HepG2 (cell line): ENCODE measurements around the gene SYNPR. TPM values are rescaled to one million over a fixed set of nuclear protein-coding genes. Genes with fewer than 3 reads are reported as not detected.

ENCODE experiments used
- ATAC-seq: fragments of 200-7000 bp; cut with Tn5 transposase; 3 replicates; pipeline ENCODE4 v1.9.1; 2020; ENCODE audit warnings: mild to moderate bottlenecking, moderate library complexity
- BruUV-seq: library from RNA; stranded (reverse); fragments of 400-500 nt; replicated peaks from 2 replicates; lab custom pipeline; 2021; lab: Mats Ljungman, UMichigan
- CTCF ChIA-PET: fragments of 300-600 bp; formaldehyde crosslinking; extraction: SDS; loops from one replicate; lab custom pipeline; 2021; ENCODE audit warnings: low total read pairs, inconsistent platforms, low intra/inter-chr PET ratio; lab: Yijun Ruan, JAX
- POLR2A ChIA-PET: fragments of 350-600 bp; sonication (Branson Sonifier 250); formaldehyde crosslinking; loops from one replicate; lab custom pipeline; 2020; ENCODE audit warnings: antibody characterized with exemption, inconsistent platforms; lab: Yijun Ruan, JAX
- DNase-seq: peaks from one replicate; pipeline ENCODE4 v3.0.0-alpha.2; 2015; ENCODE audit warnings: low spot score
- FAIRE-seq: peaks from 3 replicates; lab custom pipeline; 2011; peaks lifted over from hg19 to GRCh38; lab: Jason Lieb, UNC
- H2AFZ ChIP-seq: one replicate; pipeline ENCODE4 v1.6.1; 2011; ENCODE audit warnings: low read length, inconsistent platforms
- H3K27ac ChIP-seq: fragments of 300-600 bp; 3 replicates; pipeline ENCODE4 v1.8.0; 2011; ENCODE audit warnings: mixed run types, mild to moderate bottlenecking, mixed read lengths, low read length, inconsistent platforms; ENCODE audit not compliant: insufficient read depth; ENCODE audit errors: extremely low read length
- H3K27me3 ChIP-seq, 2 experiments: fragments of 200-600 bp in 1 of 2; 2 replicates in 1 of 2; 3 replicates in 1 of 2; pipeline versions ENCODE4 v1.6.0 to v1.8.0; 2011; ENCODE audit warnings: low read length in 2 of 2, mild to moderate bottlenecking in 2 of 2, moderate library complexity in 2 of 2, inconsistent platforms in 1 of 2; ENCODE audit not compliant: insufficient read depth in 2 of 2, control insufficient read depth in 1 of 2
- H3K36me3 ChIP-seq, 2 experiments: fragments of 200-600 bp in 1 of 2; replicated peaks in 1 of 2; 2 replicates in 1 of 2; 3 replicates in 1 of 2; pipeline versions ENCODE4 v1.5.1 to v1.8.0; 2011; ENCODE audit warnings: low read length in 2 of 2, inconsistent platforms in 1 of 2; ENCODE audit not compliant: insufficient read depth in 2 of 2, control insufficient read depth in 1 of 2
- H3K4me1 ChIP-seq: 2 replicates; pipeline ENCODE4 v1.5.1; 2012; ENCODE audit warnings: low read length, inconsistent platforms; ENCODE audit not compliant: insufficient read depth
- H3K4me2 ChIP-seq: 2 replicates; pipeline ENCODE4 v1.6.0; 2011; ENCODE audit warnings: low read depth, low read length, inconsistent platforms
- H3K4me3 ChIP-seq, 3 experiments: fragments of 200-600 bp in 1 of 3; sonication (generic), shearing (Covaris generic) in 1 of 3; replicated peaks in 1 of 3; 2 replicates each; pipeline ENCODE4 v1.5.1; 2011 to 2016; ENCODE audit warnings: low read length in 3 of 3, inconsistent platforms in 2 of 3, low read depth in 2 of 3, mild to moderate bottlenecking in 2 of 3, control low read depth in 1 of 3, mixed read lengths in 1 of 3; ENCODE audit not compliant: insufficient read depth in 1 of 3
- H3K79me2 ChIP-seq: one replicate; pipeline ENCODE4 v1.6.1; 2011; ENCODE audit warnings: low read length, inconsistent platforms; ENCODE audit not compliant: insufficient read depth
- H3K9ac ChIP-seq: 2 replicates; pipeline ENCODE4 v1.6.0; 2011; ENCODE audit warnings: mild to moderate bottlenecking, low read depth, low read length, inconsistent platforms; ENCODE audit not compliant: insufficient read depth
- H3K9me3 ChIP-seq: 2 replicates; pipeline ENCODE4 v1.5.1; 2012; ENCODE audit warnings: mild to moderate bottlenecking, low read length
- H4K20me1 ChIP-seq: 2 replicates; pipeline ENCODE4 v1.6.0; 2011; ENCODE audit warnings: inconsistent platforms, mild to moderate bottlenecking, low read length, moderate library complexity; ENCODE audit not compliant: insufficient read depth
- BORCS8-MEF2B ChIP-seq: sonication (generic); formaldehyde crosslinking; IDR thresholded peaks from 2 replicates; pipeline ENCODE4 v1.8.0; 2022; ENCODE audit warnings: mild to moderate bottlenecking, missing genetic modification reagents
- FIP1L1 ChIP-seq: fragments of 200-400 bp; formaldehyde crosslinking; IDR thresholded peaks from 2 replicates; pipeline ENCODE4 v1.6.1; 2018; ENCODE audit warnings: low read depth, mild to moderate bottlenecking, low read length, moderate library complexity, borderline replicate concordance; ENCODE audit not compliant: insufficient read depth
- MNT ChIP-seq: fragments of 450-650 bp; IDR thresholded peaks from 2 replicates; pipeline ENCODE4 v1.6.1; 2016
- MTF1 ChIP-seq: sonication (generic); formaldehyde crosslinking; IDR thresholded peaks from 2 replicates; pipeline ENCODE4 v1.5.0; 2020; ENCODE audit warnings: missing genetic modification reagents
- MZF1 ChIP-seq: sonication (generic); formaldehyde crosslinking; IDR thresholded peaks from 2 replicates; pipeline ENCODE4 v1.8.1; 2023; ENCODE audit warnings: mild to moderate bottlenecking, missing genetic modification reagents, borderline replicate concordance
- ZMAT3 ChIP-seq: sonication (generic); formaldehyde crosslinking; conservative IDR thresholded peaks from 2 replicates; pipeline ENCODE4 v1.7.0; 2021; ENCODE audit warnings: missing genetic modification reagents
- ZNF775 ChIP-seq: sonication (generic); formaldehyde crosslinking; IDR thresholded peaks from 2 replicates; pipeline ENCODE4 v1.4.0; 2020; ENCODE audit warnings: missing genetic modification reagents, mild to moderate bottlenecking, moderate library complexity, borderline replicate concordance
- WGBS: methylation state at CpG from one replicate; pipeline ENCODE4 v1.1.6; 2017; ENCODE audit warnings: low lambda C conversion rate; 5-methylcytosine and 5-hydroxymethylcytosine counted together
- in situ Hi-C: cut with HindIII; loops from 2 replicates; pipeline ENCODE4 v1.10.0; 2017; ENCODE audit warnings: low pct_unique_long_range_greater_than_20kb; ENCODE audit not compliant: extremely low pct_ligation_motif_present
- intact Hi-C: fragments of 100-400 bp; cut with micrococcal nuclease; formaldehyde crosslinking; loops from one replicate; pipeline ENCODE4 v1.10.0; 2022; ENCODE audit not compliant: unreplicated experiment
- polyA plus RNA-seq, 8 experiments: library from polyadenylated mRNA; depleted of rRNA in 3 of 8; stranded (reverse) in 7 of 8; unstranded in 1 of 8; fragments of >200 nt; fragmentation: Illumina TruSeq in 4 of 8; extraction: Trizol in 4 of 8; gene quantifications; 2 replicates each; pipeline versions ENCODE4 v1.2.1 to v1.2.3, GENCODE V29; 2011 to 2016; ENCODE audit warnings: low read depth in 4 of 8, missing spikeins in 1 of 8, mixed read lengths in 1 of 8; ENCODE audit not compliant: insufficient read depth in 1 of 8
- total RNA-seq, 5 experiments: library from RNA; depleted of rRNA; stranded (reverse); fragments of >200 nt; fragmentation: Illumina TruSeq; extraction: Trizol; gene quantifications; 2 replicates each; pipeline ENCODE4 v1.2.3, GENCODE V29; 2016; ENCODE audit warnings: low read depth in 1 of 5

SYNPR gene
- total and polyA plus RNA-seq, 2 of the 13 experiments (the other 11 are each of a cell fraction or from before 2014, with no cell fraction given): 0.04 TPM; not detected in 1

DNA sequence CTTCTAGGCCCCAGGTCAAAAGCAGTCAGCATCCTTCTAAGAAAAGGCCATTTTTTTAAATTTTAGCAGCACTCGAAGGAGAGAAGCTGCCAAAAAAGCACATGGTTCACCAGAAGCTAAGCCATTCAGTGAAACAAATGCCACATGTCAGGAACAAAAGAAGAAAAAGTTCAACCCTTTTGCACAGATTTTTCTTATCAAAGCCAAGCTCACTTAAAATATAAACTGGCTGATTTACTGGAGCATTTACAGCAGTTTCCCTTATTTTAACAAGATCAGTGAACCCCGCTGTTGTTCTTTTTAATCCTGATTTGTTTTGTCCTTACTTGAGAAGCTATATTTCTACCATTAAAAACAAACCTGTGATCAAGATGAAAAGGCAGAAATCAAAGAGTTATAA, 46.5 kb upstream of the SYNPR start:
- H3K27me3 ChIP-seq: no peaks in the 10 kb centered on the region
- CTCF ChIA-PET: interaction anchor here (2.3 kb wide), 1 partner anchor 609 kb away, joined by 9 read pairs; no protein-coding TSS in a partner anchor
- no peaks in the 10 kb centered on the region for H3K36me3 ChIP-seq
- H3K9me3 ChIP-seq: peaks cover 7% of the 10 kb centered on the region; the same call in 1 of the 2 replicates
- no peaks in the 10 kb centered on the region for H3K79me2 ChIP-seq
- ATAC-seq (no peak), DNase-seq (no peak), FAIRE-seq (no peak)
- intact Hi-C loops: loop anchor here (1.0 kb wide), 2 partner anchors 38 to 609 kb away; no protein-coding TSS in a partner anchor
- 3% methylated on average over 2 of the region's 2 CpGs for WGBS
- H3K4me2 ChIP-seq: no peak overlapping the region
- H3K4me3 ChIP-seq: no peak overlapping the region
- H3K27ac ChIP-seq: no peak overlapping the region
- TF ChIP-seq MNT (peak; percentile 82), MTF1 (CRISPR knock-in tag) (no peak)
- TF ChIP-seq, all 625 proteins: peak for 1
- H3K9ac ChIP-seq: no peak overlapping the region
- no peaks in the 10 kb centered on the region for H3K4me1 ChIP-seq
- H2AFZ ChIP-seq: no peak overlapping the region
- POLR2A ChIA-PET: no interaction called here
- BruUV-seq: no TSS peak
- no peaks in the 10 kb centered on the region for H4K20me1 ChIP-seq
- in situ Hi-C loops: no loop called here

GRCh38 chr3:63232764-63233396, 45.2 kb upstream of the SYNPR start:
- no peaks in the 10 kb centered on the region for H4K20me1 ChIP-seq
- no peaks in the 10 kb centered on the region for H3K36me3 ChIP-seq
- no peak overlapping the region for H3K27ac ChIP-seq
- H3K9me3 ChIP-seq: peaks cover 7% of the 10 kb centered on the region; the same call in 1 of the 2 replicates
- no peak overlapping the region for H3K9ac ChIP-seq
- H3K4me2 ChIP-seq: no peak overlapping the region
- no TSS peak for BruUV-seq
- intact Hi-C loops (loop anchor here (1.0 kb wide), 2 partner anchors 40 to 611 kb away; no protein-coding TSS in a partner anchor), in situ Hi-C loops (no loop called here)
- no peaks in the 10 kb centered on the region for H3K4me1 ChIP-seq
- no peak overlapping the region for H2AFZ ChIP-seq
- ATAC-seq: no peak
- POLR2A ChIA-PET: no interaction called here
- DNase-seq: no peak
- H3K4me3 ChIP-seq: no peak overlapping the region
- FAIRE-seq: no peak
- H3K79me2 ChIP-seq: no peaks in the 10 kb centered on the region
- TF ChIP-seq ZNF775 (no peak), MZF1 (CRISPR knock-in tag) (no peak), FIP1L1 (no peak), ZMAT3 (no peak), BORCS8-MEF2B (CRISPR knock-in tag) (no peak)
- CTCF ChIA-PET: interaction anchor here (0.6 to 2.3 kb wide), 3 partner anchors 564 to 610 kb away, joined by 3 to 9 read pairs (median 7); no protein-coding TSS in a partner anchor
- no peaks in the 10 kb centered on the region for H3K27me3 ChIP-seq
- 33% methylated on average over 3 of the region's 3 CpGs for WGBS
